Measurements from ENCODE around the gene ZCCHC3.

DNA sequence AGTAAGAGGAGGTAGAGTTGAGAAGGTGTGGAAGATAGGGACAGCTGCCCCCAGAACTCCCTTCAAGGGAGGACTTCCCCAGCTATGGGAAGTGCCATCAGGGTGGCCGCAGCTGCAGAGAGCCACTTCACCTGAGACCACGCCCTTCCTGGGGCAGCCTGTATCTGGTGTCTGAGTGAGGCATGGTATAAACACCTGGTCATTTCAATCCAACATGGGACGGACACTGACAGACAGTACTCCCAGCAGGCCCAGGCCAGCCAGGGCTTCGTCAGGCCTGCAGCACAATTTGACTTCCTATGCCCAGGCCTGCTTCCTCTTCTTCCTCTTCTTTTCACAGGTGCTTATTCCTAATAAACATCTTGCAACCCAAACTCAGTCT, 32.5 kb downstream of the ZCCHC3 start:
- no peak for TF ChIP-seq POLR2AphosphoS5 (IDR thresholded peaks at IDR 0.05; ENCODE audit: low read depth, low read length)
- TF ChIP-seq POLR2A (IDR thresholded peaks at IDR 0.05; ENCODE audit: low read depth, low read length): no peak
